Endothelial cell (in vitro differentiated cells): Measurements from ENCODE around the gene TPI1. TPM values are rescaled to one million over a fixed set of nuclear protein-coding genes. Genes with fewer than 3 reads are reported as not detected.
A peak's percentile ranks its signal among the peaks of the same experiment; 100 is the strongest.

Source experiments
- DNase-seq: peaks from one replicate; pipeline ENCODE4 v3.0.0; 2021; ENCODE audit warnings: low spot score
- H3K27ac Mint-ChIP-seq: one replicate; pipeline ENCODE4 v1.8.0; 2021; ENCODE audit warnings: mixed read lengths, inconsistent platforms; ENCODE audit not compliant: unreplicated experiment
- H3K27me3 Mint-ChIP-seq: one replicate; pipeline ENCODE4 v1.8.0; 2021; ENCODE audit warnings: mild to moderate bottlenecking, moderate library complexity, mixed read lengths, inconsistent platforms; ENCODE audit not compliant: unreplicated experiment
- H3K36me3 Mint-ChIP-seq: one replicate; pipeline ENCODE4 v1.8.0; 2021; ENCODE audit warnings: mild to moderate bottlenecking, low read depth, mixed read lengths, inconsistent platforms; ENCODE audit not compliant: unreplicated experiment
- H3K4me1 Mint-ChIP-seq: one replicate; pipeline ENCODE4 v1.8.0; 2021; ENCODE audit warnings: mild to moderate bottlenecking, mixed read lengths, inconsistent platforms; ENCODE audit not compliant: unreplicated experiment
- H3K4me3 Mint-ChIP-seq: one replicate; pipeline ENCODE4 v1.8.0; 2021; ENCODE audit warnings: mild to moderate bottlenecking, mixed read lengths, inconsistent platforms; ENCODE audit not compliant: unreplicated experiment
- H3K9me3 Mint-ChIP-seq: one replicate; pipeline ENCODE4 v1.8.0; 2021; ENCODE audit warnings: mixed read lengths, inconsistent platforms; ENCODE audit not compliant: unreplicated experiment
- CTCF ChIP-seq: fragments of 200-600 bp; sonication (generic); IDR thresholded peaks from one replicate; pipeline ENCODE4 v1.5.0; 2021; ENCODE audit warnings: antibody characterized with exemption; ENCODE audit not compliant: unreplicated experiment
- total RNA-seq: library from RNA; stranded (reverse); fragmentation: NEBNext Ultra II Directional; extraction: Animal tissue kit (Norgen Biotek cat#: 25700); gene quantifications from one replicate; pipeline ENCODE4 v1.2.1, GENCODE V29; 2021; ENCODE audit not compliant: unreplicated experiment

TPI1 gene
- total RNA-seq, 1 donor from 2014 or later, result 356 TPM

- DNase-seq, result peak; percentile 98
- H3K9me3 Mint-ChIP-seq, result no peaks in the 10 kb centered on the region
Measured at GRCh38 chr12:6851921-6852650, 15.2 kb upstream of the TPI1 start, which contains the start of gene USP5. USP5 (plus strand) TSS chr12:6852150; CDS start chr12:6852180, 30 bp downstream.

GRCh38 chr12:6852651-6853354 is 14.5 kb upstream of the TPI1 start:
- H3K36me3 Mint-ChIP-seq, result peaks cover 41% of the 10 kb centered on the region

More at GRCh38 chr12:6851921-6852650, 15.2 kb upstream of the TPI1 start, which contains the start of gene USP5:
- H3K4me3 Mint-ChIP-seq, result peak within 1 kb of the TSS; percentile 99
- H3K27ac Mint-ChIP-seq, result peak within 1 kb of the TSS; percentile 90
- TF ChIP-seq CTCF, result no peak
- peaks cover 31% of the 10 kb centered on the region for H3K4me1 Mint-ChIP-seq
- H3K27me3 Mint-ChIP-seq, result peaks cover 10% of the 10 kb centered on the region
- H3K36me3 Mint-ChIP-seq, result peaks cover 38% of the 10 kb centered on the region

GRCh38 chr12:6853626-6854025 is 13.7 kb upstream of the TPI1 start:
- H3K9me3 Mint-ChIP-seq, result no peaks in the 10 kb centered on the region
- H3K27me3 Mint-ChIP-seq, result peaks cover 5% of the 10 kb centered on the region
- no peak overlapping the region for H3K27ac Mint-ChIP-seq
- H3K36me3 Mint-ChIP-seq, result peaks cover 41% of the 10 kb centered on the region
- H3K4me1 Mint-ChIP-seq, result peaks cover 31% of the 10 kb centered on the region
- no peak for DNase-seq
- TF ChIP-seq CTCF, result no peak
- peak overlapping the region; percentile 99 for H3K4me3 Mint-ChIP-seq

More at GRCh38 chr12:6852651-6853354, 14.5 kb upstream of the TPI1 start:
- no peak for TF ChIP-seq CTCF
- Mint-ChIP-seq H3K4me3 (peak overlapping the region; percentile 99), H3K27me3 (peaks cover 10% of the 10 kb centered on the region), H3K4me1 (peaks cover 31% of the 10 kb centered on the region), H3K9me3 (no peaks in the 10 kb centered on the region), H3K27ac (peak overlapping the region; percentile 90)
- no peak for DNase-seq

GRCh38 chr12:6854036-6854435 is 13.3 kb upstream of the TPI1 start:
- no peak for TF ChIP-seq CTCF
- no peak for DNase-seq
- Mint-ChIP-seq H3K36me3 (peaks cover 37% of the 10 kb centered on the region), H3K4me3 (peak overlapping the region; percentile 9), H3K27me3 (peaks cover 5% of the 10 kb centered on the region), H3K4me1 (peaks cover 31% of the 10 kb centered on the region), H3K9me3 (no peaks in the 10 kb centered on the region), H3K27ac (peak overlapping the region; percentile 39)

GRCh38 chr12:6855322-6855721 is 12.0 kb upstream of the TPI1 start:
- H3K36me3 Mint-ChIP-seq, result peaks cover 33% of the 10 kb centered on the region
- TF ChIP-seq CTCF, result no peak
- peak overlapping the region; percentile 30 for H3K27ac Mint-ChIP-seq
- H3K4me3 Mint-ChIP-seq, result no peak overlapping the region
- H3K4me1 Mint-ChIP-seq, result peaks cover 27% of the 10 kb centered on the region
- H3K27me3 Mint-ChIP-seq, result peaks cover 6% of the 10 kb centered on the region
- no peaks in the 10 kb centered on the region for H3K9me3 Mint-ChIP-seq
- no peak for DNase-seq
